Panc1 (cell line): ENCODE data around the gene PRKD1. TPM values are rescaled to one million over a fixed set of nuclear protein-coding genes. Genes with fewer than 3 reads are reported as not detected.

Source experiments
- ATAC-seq: fragments of 200-7000 bp; cut with Tn5 transposase; 2 replicates; pipeline ENCODE4 v1.9.1; 2020; ENCODE audit warnings: mild to moderate bottlenecking, moderate library complexity
- BruUV-seq: library from RNA; stranded (reverse); fragments of 400-500 nt; replicated peaks from 2 replicates; lab custom pipeline; 2021; lab: Mats Ljungman, UMichigan
- CTCF ChIA-PET: fragments of 300-600 bp; sonication (Branson Sonifier 250); formaldehyde crosslinking; loops from one replicate; lab custom pipeline; 2022; ENCODE audit warnings: antibody characterized with exemption; lab: Charles Lee
- POLR2A ChIA-PET: fragments of 300-600 bp; sonication (Branson Sonifier 250); formaldehyde crosslinking; loops from one replicate; lab custom pipeline; 2022; ENCODE audit warnings: antibody characterized with exemption; lab: Charles Lee
- DNase-seq: peaks from one replicate; pipeline ENCODE4 v3.0.0-alpha.2; 2010; ENCODE audit warnings: low read depth, low spot score
- H3K27ac ChIP-seq: 2 replicates; pipeline ENCODE4 v1.5.1; 2011; ENCODE audit warnings: mild to moderate bottlenecking, low read length, inconsistent platforms
- H3K27me3 ChIP-seq: fragments of 200-500 bp; sonication (Bioruptor generic); 2 replicates; pipeline ENCODE4 v1.6.0; 2014; ENCODE audit warnings: low read length, inconsistent platforms; ENCODE audit not compliant: control insufficient read depth, insufficient read depth
- H3K36me3 ChIP-seq: fragments of 200-500 bp; sonication (Bioruptor generic); 2 replicates; pipeline ENCODE4 v1.5.1; 2014; ENCODE audit warnings: inconsistent platforms, mild to moderate bottlenecking, low read length, moderate library complexity; ENCODE audit not compliant: control insufficient read depth, insufficient read depth
- H3K4me1 ChIP-seq: 2 replicates; pipeline ENCODE4 v1.5.1; 2011; ENCODE audit warnings: inconsistent platforms, mild to moderate bottlenecking, low read length, moderate library complexity; ENCODE audit not compliant: control insufficient read depth, insufficient read depth
- H3K4me3 ChIP-seq, 2 experiments: 2 replicates each; pipeline ENCODE4 v1.5.1; 2011 to 2012; ENCODE audit warnings: low read depth in 2 of 2, low read length in 2 of 2, mild to moderate bottlenecking in 2 of 2, inconsistent platforms in 1 of 2, moderate library complexity in 1 of 2
- H3K9me3 ChIP-seq: fragments of 200-500 bp; sonication (Bioruptor generic); 2 replicates; pipeline ENCODE4 v1.5.1; 2014; ENCODE audit warnings: low read depth, mild to moderate bottlenecking, inconsistent platforms, low read length, moderate library complexity; ENCODE audit not compliant: control insufficient read depth, insufficient read depth
- CTCF ChIP-seq: fragments of 450-650 bp; IDR thresholded peaks from 2 replicates; pipeline ENCODE4 v1.5.1; 2017; ENCODE audit warnings: mild to moderate bottlenecking
- POLR2AphosphoS5 ChIP-seq: IDR thresholded peaks from 2 replicates; pipeline ENCODE4 v1.6.1; 2012; ENCODE audit warnings: mild to moderate bottlenecking, low read depth, low read length, moderate library complexity
- REST ChIP-seq, 2 experiments: IDR thresholded peaks; 2 replicates each; pipeline ENCODE4 v1.6.1; 2011 to 2012; ENCODE audit warnings: low read depth in 2 of 2, control low read depth in 1 of 2, low read length in 1 of 2, mild to moderate bottlenecking in 1 of 2, moderate library complexity in 1 of 2; ENCODE audit not compliant: insufficient read depth in 1 of 2
- SIN3A ChIP-seq: IDR thresholded peaks from 2 replicates; pipeline ENCODE4 v1.6.1; 2012; ENCODE audit warnings: low read depth, mild to moderate bottlenecking, low read length, moderate library complexity, borderline replicate concordance; ENCODE audit not compliant: insufficient read depth
- TCF7L2 ChIP-seq: IDR thresholded peaks from 2 replicates; pipeline ENCODE4 v1.6.1; 2011; ENCODE audit warnings: mild to moderate bottlenecking, low read depth, low read length, inconsistent platforms
- in situ Hi-C: cut with HindIII; loops from 2 replicates; pipeline ENCODE4 v1.10.0; 2016; ENCODE audit warnings: low sequenced_read_pairs, low pct_unique_long_range_greater_than_20kb
- intact Hi-C: fragments of 100-400 bp; cut with micrococcal nuclease; formaldehyde crosslinking; loops from one replicate; pipeline ENCODE4 v1.10.0; 2022; ENCODE audit not compliant: unreplicated experiment
- total RNA-seq: library from RNA; stranded (reverse); gene quantifications from one replicate; pipeline ENCODE4 v1.2.1, GENCODE V29; 2021; ENCODE audit not compliant: unreplicated experiment

Gene PRKD1
- total RNA-seq, 1 experiment from 2014 or later: 8.2 TPM

GRCh38 chr14:29930283-29930682 is 2.6 kb upstream of the PRKD1 start:
- no TSS peak for BruUV-seq
- CTCF ChIA-PET: no interaction called here
- in situ Hi-C loops: no loop called here

GRCh38 chr14:29928117-29928640 is 532 bp upstream of the PRKD1 start:
- no peaks in the 10 kb centered on the region for H3K9me3 ChIP-seq
- in situ Hi-C loops (no loop called here), intact Hi-C loops (no loop called here)
- ATAC-seq (peak; percentile 23; the same call in 1 of the 2 replicates), DNase-seq (no peak)
- BruUV-seq: no TSS peak
- peaks cover 19% of the 10 kb centered on the region; the same call in 1 of the 2 replicates for H3K4me1 ChIP-seq
- POLR2A ChIA-PET: interaction anchor here (0.6 kb wide), 1 partner anchor 36 kb away, joined by 3 read pairs; no protein-coding TSS in a partner anchor
- no peaks in the 10 kb centered on the region for H3K27me3 ChIP-seq
- peak overlapping the region; percentile 50 to 65 for H3K4me3 ChIP-seq
- no peaks in the 10 kb centered on the region for H3K36me3 ChIP-seq
- TF ChIP-seq SIN3A (no peak), REST (IDR thresholded peaks at IDR 0.05; ENCODE audit: insufficient read depth in 1 of 2, low read depth in 2 of 2, low read length in 1 of 2) (no peak), POLR2AphosphoS5 (no peak), CTCF (no peak), TCF7L2 (no peak)
- CTCF ChIA-PET: no interaction called here
- H3K27ac ChIP-seq: peak overlapping the region; percentile 34; the same call in 1 of the 2 replicates

More at GRCh38 chr14:29930283-29930682, 2.6 kb upstream of the PRKD1 start:
- no peak overlapping the region for H3K27ac ChIP-seq
- H3K4me1 ChIP-seq: peaks cover 11% of the 10 kb centered on the region; the same call in 1 of the 2 replicates
- TF ChIP-seq SIN3A (no peak), TCF7L2 (no peak)
- no peak overlapping the region for H3K4me3 ChIP-seq
- intact Hi-C loops: no loop called here
- DNase-seq: no peak
- no peaks in the 10 kb centered on the region for H3K36me3 ChIP-seq
- POLR2A ChIA-PET: no interaction called here
- no peak for ATAC-seq
- no peaks in the 10 kb centered on the region for H3K9me3 ChIP-seq
- no peaks in the 10 kb centered on the region for H3K27me3 ChIP-seq

GRCh38 chr14:29926701-29927375 is 809 bp downstream of the PRKD1 start:
- H3K4me1 ChIP-seq: peaks cover 19% of the 10 kb centered on the region; the same call in 1 of the 2 replicates
- DNase-seq: no peak
- peak; percentile 69 for ATAC-seq
- intact Hi-C loops: no loop called here
- H3K27me3 ChIP-seq: no peaks in the 10 kb centered on the region
- in situ Hi-C loops: no loop called here
- H3K4me3 ChIP-seq: peak overlapping the region; percentile 65 to 87
- peak; percentile 13; the same call in 1 of the 2 replicates for TF ChIP-seq CTCF
- no peak for TF ChIP-seq REST (IDR thresholded peaks at IDR 0.05; ENCODE audit: insufficient read depth in 1 of 2, low read depth in 2 of 2, low read length in 1 of 2)
- no peaks in the 10 kb centered on the region for H3K36me3 ChIP-seq
- peak overlapping the region; percentile 66 for H3K27ac ChIP-seq
- H3K9me3 ChIP-seq: no peaks in the 10 kb centered on the region
- CTCF ChIA-PET: no interaction called here
- no TSS peak for BruUV-seq
- POLR2A ChIA-PET: interaction anchor here (0.7 kb wide), 1 partner anchor 645 kb away, joined by 9 read pairs; no protein-coding TSS in a partner anchor
